ENCODE measurements around the gene LAMP5.

LAMP5 gene

GRCh38 chr20:9565910-9566550, 51.6 kb downstream of the LAMP5 start:
- H3K27ac ChIP-seq, result no peak overlapping the region
- TF ChIP-seq ZFX (IDR thresholded peaks at IDR 0.05), result no peak
- TF ChIP-seq, protein P1, sequence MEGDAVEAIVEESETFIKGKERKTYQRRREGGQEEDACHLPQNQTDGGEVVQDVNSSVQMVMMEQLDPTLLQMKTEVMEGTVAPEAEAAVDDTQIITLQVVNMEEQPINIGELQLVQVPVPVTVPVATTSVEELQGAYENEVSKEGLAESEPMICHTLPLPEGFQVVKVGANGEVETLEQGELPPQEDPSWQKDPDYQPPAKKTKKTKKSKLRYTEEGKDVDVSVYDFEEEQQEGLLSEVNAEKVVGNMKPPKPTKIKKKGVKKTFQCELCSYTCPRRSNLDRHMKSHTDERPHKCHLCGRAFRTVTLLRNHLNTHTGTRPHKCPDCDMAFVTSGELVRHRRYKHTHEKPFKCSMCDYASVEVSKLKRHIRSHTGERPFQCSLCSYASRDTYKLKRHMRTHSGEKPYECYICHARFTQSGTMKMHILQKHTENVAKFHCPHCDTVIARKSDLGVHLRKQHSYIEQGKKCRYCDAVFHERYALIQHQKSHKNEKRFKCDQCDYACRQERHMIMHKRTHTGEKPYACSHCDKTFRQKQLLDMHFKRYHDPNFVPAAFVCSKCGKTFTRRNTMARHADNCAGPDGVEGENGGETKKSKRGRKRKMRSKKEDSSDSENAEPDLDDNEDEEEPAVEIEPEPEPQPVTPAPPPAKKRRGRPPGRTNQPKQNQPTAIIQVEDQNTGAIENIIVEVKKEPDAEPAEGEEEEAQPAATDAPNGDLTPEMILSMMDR (conservative IDR thresholded peaks at IDR 0.05), result no peak

DNA sequence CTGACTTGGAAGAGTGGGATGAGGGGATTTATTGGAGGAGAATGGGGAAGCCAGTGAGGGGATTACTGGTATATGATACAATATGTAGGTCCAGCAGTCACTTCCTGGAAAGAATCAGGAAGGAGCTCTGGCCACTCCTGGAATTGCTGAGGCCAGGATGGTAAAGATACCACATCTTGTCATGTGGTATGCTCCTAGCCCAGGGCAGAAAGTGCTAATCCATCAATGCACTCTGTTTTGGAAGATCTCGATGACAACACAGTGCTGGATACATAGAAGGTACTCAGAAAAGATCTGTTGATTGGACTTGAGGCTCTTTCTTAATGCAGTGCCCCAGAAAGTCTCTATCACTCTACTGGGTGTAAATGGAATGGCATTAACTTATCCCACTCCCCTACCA, 52.6 kb downstream of the LAMP5 start:
- TF ChIP-seq, protein P1 (conservative IDR thresholded peaks at IDR 0.05), result no peak
- no peak for TF ChIP-seq ZFX (IDR thresholded peaks at IDR 0.05)
- H3K27ac ChIP-seq, result no peak overlapping the region

- TF ChIP-seq, protein P1 (conservative IDR thresholded peaks at IDR 0.05), result no peak
- TF ChIP-seq ZFX (IDR thresholded peaks at IDR 0.05), result no peak
- H3K27ac ChIP-seq, result no peak overlapping the region
These were observed 56.2 kb downstream of the LAMP5 start for GRCh38 chr20:9570612-9571011.

GRCh38 chr20:9571783-9572182, 57.4 kb downstream of the LAMP5 start:
- no peak overlapping the region for H3K27ac ChIP-seq
- no peak for TF ChIP-seq ZFX (IDR thresholded peaks at IDR 0.05)
- TF ChIP-seq, protein P1 (conservative IDR thresholded peaks at IDR 0.05), result no peak

- no peak overlapping the region for H3K27ac ChIP-seq
- TF ChIP-seq, protein P1 (conservative IDR thresholded peaks at IDR 0.05), result no peak
- no peak for TF ChIP-seq ZFX (IDR thresholded peaks at IDR 0.05)
These were observed 58.3 kb downstream of the LAMP5 start for GRCh38 chr20:9572670-9573069.

GRCh38 chr20:9573335-9574151, 59.2 kb downstream of the LAMP5 start:
- TF ChIP-seq ZFX (IDR thresholded peaks at IDR 0.05), result no peak
- TF ChIP-seq, protein P1 (conservative IDR thresholded peaks at IDR 0.05), result no peak
- no peak overlapping the region for H3K27ac ChIP-seq

- H3K27ac ChIP-seq, result no peak overlapping the region
- TF ChIP-seq ZFX (IDR thresholded peaks at IDR 0.05), result no peak
- TF ChIP-seq, protein P1 (conservative IDR thresholded peaks at IDR 0.05), result no peak
These were observed 59.8 kb downstream of the LAMP5 start for GRCh38 chr20:9574181-9574580.

All from C4-2B (cell line).